Endothelial cell of umbilical vein (primary cell): ENCODE data around the gene MR1. TPM values are rescaled to one million over a fixed set of nuclear protein-coding genes. Genes with fewer than 3 reads are reported as not detected.

ENCODE experiments used
- BruUV-seq: library from RNA; stranded (reverse); fragments of 400-500 nt; replicated peaks from 2 replicates; lab custom pipeline; 2021; lab: Mats Ljungman, UMichigan
- CTCF ChIA-PET: fragments of 300-600, 350-600 bp; sonication (Branson Sonifier 250); formaldehyde crosslinking; loops from one replicate; lab custom pipeline; 2021; ENCODE audit warnings: antibody characterized with exemption, inconsistent platforms; lab: Charles Lee
- POLR2A ChIA-PET: fragments of 300-600, 350-600 bp; sonication (Branson Sonifier 250); formaldehyde crosslinking; loops from one replicate; lab custom pipeline; 2021; ENCODE audit warnings: antibody characterized with exemption, inconsistent platforms; lab: Charles Lee
- DNase-seq: peaks from one replicate; pipeline ENCODE4 v3.0.0-alpha.2; 2011; ENCODE audit warnings: low read depth, low spot score
- FAIRE-seq: peaks from 2 replicates; lab custom pipeline; 2011; peaks lifted over from hg19 to GRCh38; lab: Jason Lieb, UNC
- H2AFZ ChIP-seq: 2 replicates; pipeline ENCODE4 v1.6.0; 2012; ENCODE audit warnings: low read depth, low read length, control low read depth, inconsistent platforms
- H3K27ac ChIP-seq: 2 replicates; pipeline ENCODE4 v1.5.1; 2011; ENCODE audit warnings: low read depth, mild to moderate bottlenecking, control low read depth, low read length, moderate library complexity; ENCODE audit not compliant: insufficient read depth
- H3K27me3 ChIP-seq, 2 experiments: 2 replicates each; pipeline versions ENCODE4 v1.6.0 to v1.6.1; 2011; ENCODE audit warnings: low read length in 2 of 2, mixed read lengths in 1 of 2; ENCODE audit not compliant: control insufficient read depth in 2 of 2, insufficient read depth in 2 of 2
- H3K36me3 ChIP-seq, 2 experiments: 2 replicates in 1 of 2; 3 replicates in 1 of 2; pipeline ENCODE4 v1.5.1; 2011; ENCODE audit warnings: low read length in 2 of 2, mild to moderate bottlenecking in 1 of 2, moderate library complexity in 1 of 2; ENCODE audit not compliant: control insufficient read depth in 2 of 2, insufficient read depth in 2 of 2; ENCODE audit errors: extremely low read depth in 1 of 2
- H3K4me1 ChIP-seq: 3 replicates; pipeline ENCODE4 v1.5.1; 2011; ENCODE audit warnings: mild to moderate bottlenecking, low read length; ENCODE audit not compliant: control insufficient read depth, insufficient read depth; ENCODE audit errors: extremely low read depth
- H3K4me2 ChIP-seq: 2 replicates; pipeline ENCODE4 v1.6.1; 2011; ENCODE audit warnings: low read length, control low read depth, mixed read lengths; ENCODE audit not compliant: insufficient read depth
- H3K4me3 ChIP-seq, 3 experiments: fragments of 200-600 bp in 1 of 3; sonication (generic), shearing (Covaris generic) in 1 of 3; replicated peaks in 1 of 3; 2 replicates each; pipeline ENCODE4 v1.5.1; 2011 to 2016; ENCODE audit warnings: control low read depth in 3 of 3, low read length in 3 of 3, mild to moderate bottlenecking in 2 of 3, inconsistent platforms in 1 of 3, low read depth in 1 of 3, moderate library complexity in 1 of 3; ENCODE audit not compliant: insufficient read depth in 1 of 3
- H3K79me2 ChIP-seq: 2 replicates; pipeline ENCODE4 v1.6.0; 2012; ENCODE audit warnings: low read length, inconsistent platforms; ENCODE audit not compliant: control insufficient read depth, insufficient read depth
- H3K9ac ChIP-seq: replicated peaks from 2 replicates; pipeline ENCODE3; 2011; ENCODE audit warnings: low read length, control low read depth; ENCODE audit not compliant: insufficient read depth; ENCODE audit errors: extremely low read depth
- H3K9me1 ChIP-seq: replicated peaks from 3 replicates; pipeline ENCODE4 v1.6.0; 2011; ENCODE audit warnings: mild to moderate bottlenecking, low read length; ENCODE audit not compliant: control insufficient read depth, insufficient read depth; ENCODE audit errors: extremely low read depth
- H3K9me3 ChIP-seq: replicated peaks from 2 replicates; pipeline ENCODE4 v1.5.1; 2012; ENCODE audit warnings: low read length, inconsistent platforms; ENCODE audit not compliant: control insufficient read depth, insufficient read depth
- H4K20me1 ChIP-seq: replicated peaks from 2 replicates; pipeline ENCODE3; 2011; ENCODE audit warnings: mild to moderate bottlenecking, low read length; ENCODE audit not compliant: control insufficient read depth, insufficient read depth; ENCODE audit errors: extremely low read depth
- EZH2 ChIP-seq: IDR thresholded peaks from 2 replicates; pipeline ENCODE4 v1.6.1; 2012; ENCODE audit warnings: borderline replicate concordance, low read depth, mild to moderate bottlenecking, moderate library complexity, low read length, inconsistent platforms; ENCODE audit not compliant: severe bottlenecking
- FOS ChIP-seq: IDR thresholded peaks from 2 replicates; pipeline ENCODE4 v1.6.1; 2011; ENCODE audit warnings: mild to moderate bottlenecking, low read length, moderate library complexity, borderline replicate concordance; ENCODE audit not compliant: insufficient read depth
- GATA2 ChIP-seq: IDR thresholded peaks from 2 replicates; pipeline ENCODE4 v1.7.0; 2011; ENCODE audit warnings: low read depth, mild to moderate bottlenecking, moderate library complexity, mixed read lengths, low read length; ENCODE audit not compliant: insufficient read length, insufficient read depth
- JUN ChIP-seq: IDR thresholded peaks from 2 replicates; pipeline ENCODE4 v1.6.1; 2011; ENCODE audit warnings: borderline replicate concordance, low read depth; ENCODE audit not compliant: insufficient read length, insufficient read depth
- MYC ChIP-seq: IDR thresholded peaks from one replicate; pipeline ENCODE4 v1.6.1; 2011; ENCODE audit warnings: mild to moderate bottlenecking, low read depth, low read length
- POLR2A ChIP-seq: IDR thresholded peaks from 2 replicates; pipeline ENCODE4 v1.6.1; 2012; ENCODE audit warnings: low read depth, mild to moderate bottlenecking, control low read depth, low read length
- POLR2AphosphoS5 ChIP-seq: IDR thresholded peaks from 2 replicates; pipeline ENCODE4 v1.6.1; 2012; ENCODE audit warnings: low read depth, mild to moderate bottlenecking, control low read depth, low read length, moderate library complexity; ENCODE audit not compliant: insufficient read depth
- dilution Hi-C: fragments of 300-500 bp; cut with MboI; formaldehyde crosslinking; loops from one replicate; pipeline ENCODE4 v1.15.0; 2019; ENCODE audit warnings: low sequenced_read_pairs; ENCODE audit not compliant: extremely low pct_ligation_motif_present
- intact Hi-C: fragments of 100-400 bp; cut with micrococcal nuclease; formaldehyde crosslinking; loops from one replicate; pipeline ENCODE4 v1.10.0; 2022
- polyA plus RNA-seq, 4 experiments: library from polyadenylated mRNA; depleted of rRNA in 3 of 4; stranded (reverse) in 3 of 4; unstranded in 1 of 4; fragments of >200 nt; gene quantifications; 2 replicates each; pipeline versions ENCODE4 v1.2.1 to v1.2.3, GENCODE V29; 2011 to 2012; ENCODE audit warnings: missing spikeins in 1 of 4
- total RNA-seq: library from RNA; stranded (reverse); gene quantifications from 2 replicates; pipeline ENCODE4 v1.2.3, GENCODE V29; 2021
- TF ChIP-seq, protein P1 (sequence below), 2 donors: IDR thresholded peaks; 1 replicate in 1 of 2; 2 replicates in 1 of 2; pipeline ENCODE4 v1.5.1; 2011; ENCODE audit warnings: low read length in 2 of 2, mild to moderate bottlenecking in 2 of 2, moderate library complexity in 2 of 2, control low read depth in 1 of 2, inconsistent platforms in 1 of 2, low read depth in 1 of 2; ENCODE audit not compliant: insufficient read depth in 1 of 2; ENCODE audit errors: extremely low read depth in 1 of 2
- TF ChIP-seq, protein P2 (sequence below): IDR thresholded peaks from 2 replicates; pipeline ENCODE4 v1.6.1; 2011; ENCODE audit not compliant: insufficient read depth, insufficient read length

Gene MR1
- total and polyA plus RNA-seq, 2 donors (not counting 3 experiments of a cell fraction or from before 2014, with no cell fraction given), result 1.3 to 2.5 TPM

DNA sequence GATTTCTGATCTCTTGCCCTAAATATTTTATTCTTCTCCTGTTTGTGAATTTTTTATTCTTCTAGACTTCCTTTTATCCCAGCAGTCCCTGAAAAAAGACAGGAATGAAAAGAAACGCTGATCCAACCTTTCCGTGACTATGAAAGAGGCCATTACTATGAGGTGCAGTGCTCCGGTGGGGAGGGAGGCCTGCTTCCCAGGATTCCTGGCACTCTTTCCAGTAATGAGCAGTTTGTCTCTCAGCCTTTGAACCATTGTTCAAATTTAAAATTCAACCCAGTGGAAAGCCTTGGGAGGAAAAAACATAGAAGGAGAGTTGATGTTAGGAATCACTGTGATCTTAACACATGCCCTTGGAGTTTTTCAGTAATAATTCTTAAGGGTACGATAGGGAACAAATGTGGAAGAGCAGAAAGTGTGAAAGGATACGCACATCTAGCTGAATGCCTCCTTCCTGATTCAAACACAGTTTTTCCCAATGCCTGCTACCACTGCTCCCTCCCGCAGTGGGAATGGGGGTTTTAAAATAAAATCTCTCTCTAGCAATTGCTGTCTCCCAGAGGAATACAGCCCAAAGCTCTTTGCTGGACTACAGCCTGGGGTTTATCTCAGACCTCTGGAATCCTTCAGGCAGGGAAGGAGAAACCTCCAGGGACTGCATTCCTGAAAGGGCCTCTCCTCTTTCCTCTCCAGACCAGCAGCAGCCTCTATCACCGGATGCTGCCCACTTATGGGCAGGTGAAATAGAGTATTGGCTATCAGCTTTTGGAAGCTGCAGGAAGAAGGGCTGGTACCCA is 60.8 kb downstream of the MR1 start:
- DNase-seq (no peak), FAIRE-seq (no peak)
- H2AFZ ChIP-seq, result no peak overlapping the region
- H3K4me2 ChIP-seq, result no peak overlapping the region
- no peaks in the 10 kb centered on the region for H3K27me3 ChIP-seq
- CTCF ChIA-PET, result interaction anchor here (0.9 to 6.4 kb wide), 4 partner anchors 10 to 47 kb away, joined by 3 to 37 read pairs (median 4); no protein-coding TSS in a partner anchor
- H3K9me1 ChIP-seq, result no peaks in the 10 kb centered on the region
- no TSS peak for BruUV-seq
- POLR2A ChIA-PET, result no interaction called here
- peaks cover 3% of the 10 kb centered on the region for H4K20me1 ChIP-seq
- TF ChIP-seq POLR2A, result peak; percentile 25
- TF ChIP-seq JUN, result no peak
- TF ChIP-seq EZH2, result no peak
- no peak overlapping the region for H3K9ac ChIP-seq
- H3K79me2 ChIP-seq, result peaks cover 34% of the 10 kb centered on the region
- H3K27ac ChIP-seq, result no peak overlapping the region
- no peak overlapping the region for H3K4me3 ChIP-seq
- no peaks in the 10 kb centered on the region for H3K9me3 ChIP-seq
- H3K36me3 ChIP-seq, result peaks cover 0 to 7% of the 10 kb centered on the region in 2 experiments
- H3K4me1 ChIP-seq, result peaks cover 24% of the 10 kb centered on the region
- dilution Hi-C loops (no loop called here), intact Hi-C loops (no loop called here)

DNA sequence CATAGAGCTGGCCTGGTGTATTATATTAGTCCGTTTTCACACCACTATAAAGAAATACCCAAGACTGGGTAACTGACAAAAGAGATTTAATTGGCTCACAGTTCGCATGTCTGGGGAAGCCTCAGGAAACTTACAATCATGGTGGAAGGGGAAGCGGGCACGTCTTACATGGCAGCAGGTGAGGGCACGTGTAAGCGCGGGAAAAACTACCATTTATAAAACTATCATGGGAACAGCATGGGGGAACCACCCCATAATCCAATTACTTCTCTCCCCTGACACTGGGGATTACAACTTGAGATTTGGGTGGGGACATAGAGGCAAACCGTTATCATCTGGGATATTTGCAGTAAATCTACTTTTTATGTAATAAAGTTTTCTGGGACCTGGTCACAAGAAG is 61.5 kb downstream of the MR1 start:
- intact Hi-C loops, result no loop called here
- no peak overlapping the region for H3K9ac ChIP-seq

More for the DNA sequence above, 61.5 kb downstream of the MR1 start:
- no peaks in the 10 kb centered on the region for H3K27me3 ChIP-seq
- peaks cover 3% of the 10 kb centered on the region for H4K20me1 ChIP-seq
- TF ChIP-seq MYC (no peak), JUN (no peak), GATA2 (no peak), POLR2AphosphoS5 (no peak), POLR2A (no peak), EZH2 (no peak), FOS (no peak)
- TF ChIP-seq, protein P1, sequence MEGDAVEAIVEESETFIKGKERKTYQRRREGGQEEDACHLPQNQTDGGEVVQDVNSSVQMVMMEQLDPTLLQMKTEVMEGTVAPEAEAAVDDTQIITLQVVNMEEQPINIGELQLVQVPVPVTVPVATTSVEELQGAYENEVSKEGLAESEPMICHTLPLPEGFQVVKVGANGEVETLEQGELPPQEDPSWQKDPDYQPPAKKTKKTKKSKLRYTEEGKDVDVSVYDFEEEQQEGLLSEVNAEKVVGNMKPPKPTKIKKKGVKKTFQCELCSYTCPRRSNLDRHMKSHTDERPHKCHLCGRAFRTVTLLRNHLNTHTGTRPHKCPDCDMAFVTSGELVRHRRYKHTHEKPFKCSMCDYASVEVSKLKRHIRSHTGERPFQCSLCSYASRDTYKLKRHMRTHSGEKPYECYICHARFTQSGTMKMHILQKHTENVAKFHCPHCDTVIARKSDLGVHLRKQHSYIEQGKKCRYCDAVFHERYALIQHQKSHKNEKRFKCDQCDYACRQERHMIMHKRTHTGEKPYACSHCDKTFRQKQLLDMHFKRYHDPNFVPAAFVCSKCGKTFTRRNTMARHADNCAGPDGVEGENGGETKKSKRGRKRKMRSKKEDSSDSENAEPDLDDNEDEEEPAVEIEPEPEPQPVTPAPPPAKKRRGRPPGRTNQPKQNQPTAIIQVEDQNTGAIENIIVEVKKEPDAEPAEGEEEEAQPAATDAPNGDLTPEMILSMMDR (IDR thresholded peaks at IDR 0.05; ENCODE audit: extremely low read depth in 1 of 2, insufficient read depth in 1 of 2, low read depth in 1 of 2, low read length in 2 of 2), result no peak
- TF ChIP-seq, protein P2, sequence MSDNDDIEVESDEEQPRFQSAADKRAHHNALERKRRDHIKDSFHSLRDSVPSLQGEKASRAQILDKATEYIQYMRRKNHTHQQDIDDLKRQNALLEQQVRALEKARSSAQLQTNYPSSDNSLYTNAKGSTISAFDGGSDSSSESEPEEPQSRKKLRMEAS, result no peak
- H3K79me2 ChIP-seq, result peaks cover 28% of the 10 kb centered on the region
- dilution Hi-C loops, result no loop called here
- H3K4me1 ChIP-seq, result peaks cover 30% of the 10 kb centered on the region
- H3K9me3 ChIP-seq, result no peaks in the 10 kb centered on the region
- no peak overlapping the region for H2AFZ ChIP-seq
- no peak overlapping the region for H3K4me3 ChIP-seq
- ChIA-PET CTCF (interaction anchor here (0.9 to 6.4 kb wide), 4 partner anchors 10 to 47 kb away, joined by 3 to 37 read pairs (median 4); no protein-coding TSS in a partner anchor), POLR2A (interaction anchor here (1.9 kb wide), 1 partner anchor 10 kb away, joined by 6 read pairs; no protein-coding TSS in a partner anchor)
- H3K9me1 ChIP-seq, result no peaks in the 10 kb centered on the region
- H3K4me2 ChIP-seq, result no peak overlapping the region
- FAIRE-seq (no peak), DNase-seq (no peak)
- peaks cover 0 to 7% of the 10 kb centered on the region in 2 experiments for H3K36me3 ChIP-seq
- no peak overlapping the region for H3K27ac ChIP-seq
- no TSS peak for BruUV-seq
